Body of pancreas (tissue), 4 donors: ENCODE measurements around the gene SLC6A7.

Source experiments
- POLR2A ChIP-seq, 3 donors: fragments of 450-650 bp; IDR thresholded peaks; one replicate each; pipeline ENCODE4 v1.6.1; 2016; ENCODE audit warnings: antibody characterized with exemption in 3 of 3, mild to moderate bottlenecking in 2 of 3
- TF ChIP-seq, protein P1 (sequence below), 7 experiments: fragments of 450-650 bp in 4 of 7; fragments of 200-600 bp in 3 of 7; sonication (generic) in 3 of 7; IDR thresholded peaks; one replicate each; pipeline ENCODE4 v1.5.1; 2016 to 2019; ENCODE audit warnings: antibody characterized with exemption in 7 of 7

DNA sequence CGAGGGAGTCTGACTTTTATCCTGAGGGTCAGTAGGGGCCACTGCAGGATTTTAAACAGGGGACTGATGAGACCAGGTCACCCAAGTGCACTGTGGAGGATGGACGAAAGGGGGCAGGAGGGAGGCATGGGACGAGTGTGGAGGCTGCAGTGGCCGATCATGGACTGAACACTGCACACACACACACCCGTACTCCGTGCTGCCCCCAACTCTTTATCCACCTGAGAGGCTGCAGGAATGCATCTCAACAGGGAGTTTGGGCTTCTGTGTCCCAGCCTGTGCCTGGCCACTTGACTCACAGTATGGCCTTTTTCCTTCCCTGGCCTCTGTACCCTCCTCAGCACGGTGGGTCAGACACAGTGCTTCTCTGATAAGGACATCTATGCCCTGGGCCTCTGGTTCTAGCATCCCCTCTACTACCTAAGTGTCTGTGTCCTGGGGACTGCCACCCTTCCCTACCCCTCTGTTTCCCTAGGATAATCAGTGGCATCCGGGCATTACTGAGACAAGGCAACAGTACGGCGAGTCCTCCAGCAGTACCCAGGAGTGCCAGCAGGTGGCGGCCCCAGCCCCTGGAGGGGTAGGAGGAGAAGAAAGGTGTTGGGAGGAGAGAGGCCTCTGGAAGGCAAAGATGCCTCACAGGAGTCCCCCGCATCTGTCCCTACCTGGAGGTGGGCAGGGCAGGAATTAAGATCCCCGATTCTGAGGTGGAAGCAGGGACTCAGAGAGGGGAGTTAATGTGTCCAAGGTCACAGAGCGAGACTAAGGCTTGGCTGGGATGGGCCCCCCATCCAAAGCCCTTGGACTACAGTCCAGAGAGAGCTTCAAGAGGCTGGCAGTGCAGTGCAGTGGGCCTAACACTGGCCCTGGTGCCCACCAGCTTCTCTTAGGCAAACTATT is 28.4 kb upstream of the SLC6A7 start:
- TF ChIP-seq, protein P1, sequence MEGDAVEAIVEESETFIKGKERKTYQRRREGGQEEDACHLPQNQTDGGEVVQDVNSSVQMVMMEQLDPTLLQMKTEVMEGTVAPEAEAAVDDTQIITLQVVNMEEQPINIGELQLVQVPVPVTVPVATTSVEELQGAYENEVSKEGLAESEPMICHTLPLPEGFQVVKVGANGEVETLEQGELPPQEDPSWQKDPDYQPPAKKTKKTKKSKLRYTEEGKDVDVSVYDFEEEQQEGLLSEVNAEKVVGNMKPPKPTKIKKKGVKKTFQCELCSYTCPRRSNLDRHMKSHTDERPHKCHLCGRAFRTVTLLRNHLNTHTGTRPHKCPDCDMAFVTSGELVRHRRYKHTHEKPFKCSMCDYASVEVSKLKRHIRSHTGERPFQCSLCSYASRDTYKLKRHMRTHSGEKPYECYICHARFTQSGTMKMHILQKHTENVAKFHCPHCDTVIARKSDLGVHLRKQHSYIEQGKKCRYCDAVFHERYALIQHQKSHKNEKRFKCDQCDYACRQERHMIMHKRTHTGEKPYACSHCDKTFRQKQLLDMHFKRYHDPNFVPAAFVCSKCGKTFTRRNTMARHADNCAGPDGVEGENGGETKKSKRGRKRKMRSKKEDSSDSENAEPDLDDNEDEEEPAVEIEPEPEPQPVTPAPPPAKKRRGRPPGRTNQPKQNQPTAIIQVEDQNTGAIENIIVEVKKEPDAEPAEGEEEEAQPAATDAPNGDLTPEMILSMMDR (IDR thresholded peaks at IDR 0.05) = peak; percentile 87 to 92 (median 91)
- TF ChIP-seq POLR2A (IDR thresholded peaks at IDR 0.05) = no peak
